ENCODE data around the gene GRAMD1C. TPM values are rescaled to one million over a fixed set of nuclear protein-coding genes. Genes with fewer than 3 reads are reported as not detected.

Gene GRAMD1C
- total RNA-seq, 1 donor from 2014 or later, result 0.37 TPM

DNA sequence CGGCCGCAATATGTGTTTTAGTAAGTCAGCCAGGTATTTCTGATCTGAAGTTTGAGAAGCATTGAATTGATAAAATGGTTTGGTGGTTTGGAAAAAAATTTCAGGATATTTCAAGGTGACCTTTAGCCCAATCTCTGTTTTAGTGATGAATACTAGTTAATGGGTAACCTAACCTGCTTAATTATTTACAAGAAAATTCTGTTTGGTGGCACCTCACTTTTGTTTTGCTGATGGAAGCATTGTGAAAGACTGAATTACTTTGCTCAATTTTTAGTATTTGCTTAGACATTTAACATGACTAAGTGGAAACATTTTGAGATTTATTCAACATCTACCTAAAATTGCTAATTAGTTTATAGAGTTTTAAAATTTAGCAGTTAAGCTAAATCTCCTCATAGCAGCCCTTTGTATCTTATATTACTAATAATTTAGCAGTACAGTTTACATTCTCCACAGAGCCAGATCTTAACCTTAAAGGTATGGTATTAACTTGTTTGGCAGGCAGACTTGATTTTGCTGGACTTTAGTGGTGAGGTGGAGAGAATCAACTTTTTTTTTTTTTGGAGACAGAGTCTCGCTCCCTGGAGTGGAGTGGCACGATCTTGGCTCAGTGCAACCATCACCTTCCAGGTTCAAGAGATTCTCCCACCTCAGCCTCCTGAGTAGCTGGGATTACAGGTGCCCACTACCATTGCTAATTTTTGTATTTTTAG is 35.4 kb downstream of the GRAMD1C start:
- peaks cover 6% of the 10 kb centered on the region for H3K27me3 Mint-ChIP-seq (ENCODE audit: low read depth)
- no peak for DNase-seq (ENCODE audit: low spot score)
- intact Hi-C loops (cut with micrococcal nuclease), result no loop called here
- H3K4me1 Mint-ChIP-seq (ENCODE audit: low read depth), result no peaks in the 10 kb centered on the region
- no peak overlapping the region for H3K4me3 Mint-ChIP-seq (ENCODE audit: low read depth)
- no peaks in the 10 kb centered on the region for H3K36me3 Mint-ChIP-seq (ENCODE audit: low read depth)
- H3K27ac Mint-ChIP-seq, result no peak overlapping the region
- no peaks in the 10 kb centered on the region for H3K9me3 Mint-ChIP-seq

DNA sequence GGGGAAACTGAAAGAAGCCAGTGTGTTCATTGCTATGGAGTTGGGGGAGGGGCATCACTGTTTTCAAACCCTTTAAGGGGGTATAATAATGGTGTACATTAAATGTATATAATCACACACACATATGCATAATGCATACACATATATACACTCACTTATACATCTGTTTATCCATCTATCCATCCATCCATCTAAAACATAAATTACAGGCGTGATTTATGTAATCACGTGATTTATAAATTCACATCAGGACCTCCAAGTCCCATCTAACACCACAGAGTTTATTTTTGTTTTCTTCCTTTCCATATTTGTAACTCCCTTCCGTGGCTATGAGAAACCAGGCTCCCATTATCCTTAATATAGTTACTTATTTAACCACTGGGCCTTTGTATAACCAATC is 39.8 kb downstream of the GRAMD1C start:
- Mint-ChIP-seq H3K9me3 (no peaks in the 10 kb centered on the region), H3K27me3 (ENCODE audit: low read depth) (peaks cover 6% of the 10 kb centered on the region), H3K27ac (no peak overlapping the region), H3K36me3 (ENCODE audit: low read depth) (no peaks in the 10 kb centered on the region), H3K4me1 (ENCODE audit: low read depth) (no peaks in the 10 kb centered on the region), H3K4me3 (ENCODE audit: low read depth) (no peak overlapping the region)
- intact Hi-C loops (cut with micrococcal nuclease), result no loop called here
- no peak for DNase-seq (ENCODE audit: low spot score)

DNA sequence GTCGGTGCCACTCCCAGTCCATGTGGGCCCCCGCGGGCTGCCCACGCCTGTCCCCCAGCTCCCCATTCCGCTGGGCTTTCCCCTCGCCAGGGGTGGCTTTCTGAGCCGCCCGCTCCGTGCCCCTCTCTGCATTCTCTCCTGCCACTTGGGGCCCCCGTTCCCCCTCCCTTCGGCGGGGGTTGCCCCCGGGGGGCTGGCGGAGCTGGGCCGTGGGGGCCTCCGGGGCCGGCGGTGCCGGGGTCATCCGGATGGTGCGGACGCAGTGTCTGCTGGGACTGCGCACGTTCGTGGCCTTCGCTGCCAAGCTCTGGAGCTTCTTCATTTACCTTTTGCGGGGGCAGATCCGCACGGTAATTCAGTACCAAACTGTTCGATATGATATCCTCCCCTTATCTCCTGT is 46.5 kb downstream of the GRAMD1C start:
- no peaks in the 10 kb centered on the region for H3K9me3 Mint-ChIP-seq
- H3K27ac Mint-ChIP-seq, result no peak overlapping the region
- H3K4me3 Mint-ChIP-seq (ENCODE audit: low read depth), result no peak overlapping the region
- H3K27me3 Mint-ChIP-seq (ENCODE audit: low read depth), result no peaks in the 10 kb centered on the region
- H3K36me3 Mint-ChIP-seq (ENCODE audit: low read depth), result no peaks in the 10 kb centered on the region
- no peak for DNase-seq (ENCODE audit: low spot score)
- intact Hi-C loops (cut with micrococcal nuclease), result no loop called here
- H3K4me1 Mint-ChIP-seq (ENCODE audit: low read depth), result no peaks in the 10 kb centered on the region

DNA sequence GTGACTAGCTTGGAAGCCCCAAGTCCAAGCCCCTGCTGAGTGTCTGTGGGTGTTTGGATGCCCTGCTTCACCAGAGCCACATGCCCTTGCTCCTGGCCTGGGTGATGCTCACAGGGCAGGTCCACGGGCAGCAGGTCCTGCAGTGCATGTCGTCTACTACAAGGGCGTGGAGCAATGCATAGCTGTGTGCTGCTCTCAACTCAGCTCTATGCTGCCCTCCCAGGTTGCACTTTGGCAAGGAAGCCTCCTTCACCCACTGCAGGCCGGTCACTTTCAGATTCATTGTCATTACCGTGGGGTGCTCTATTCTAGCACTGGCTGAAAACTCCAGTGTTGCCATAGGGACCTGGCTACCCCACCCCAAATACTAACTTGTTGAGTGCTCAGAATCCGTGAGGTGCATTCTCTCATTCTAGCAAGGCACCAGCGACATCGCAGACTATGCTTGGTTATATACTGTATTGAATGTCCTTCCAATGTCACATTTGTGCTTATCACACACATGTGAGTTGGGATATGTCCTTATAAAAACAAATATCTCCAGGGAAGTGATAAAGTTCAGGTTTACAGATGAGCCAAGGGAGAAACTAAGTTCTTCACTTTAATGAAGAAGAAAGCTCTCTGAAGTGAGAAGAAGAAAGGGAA is 51.8 kb downstream of the GRAMD1C start:
- no peak for DNase-seq (ENCODE audit: low spot score)
- Mint-ChIP-seq H3K27me3 (ENCODE audit: low read depth) (no peaks in the 10 kb centered on the region), H3K4me3 (ENCODE audit: low read depth) (no peak overlapping the region), H3K36me3 (ENCODE audit: low read depth) (no peaks in the 10 kb centered on the region), H3K9me3 (no peaks in the 10 kb centered on the region), H3K27ac (no peak overlapping the region), H3K4me1 (ENCODE audit: low read depth) (no peaks in the 10 kb centered on the region)
- intact Hi-C loops (cut with micrococcal nuclease), result no loop called here

DNA sequence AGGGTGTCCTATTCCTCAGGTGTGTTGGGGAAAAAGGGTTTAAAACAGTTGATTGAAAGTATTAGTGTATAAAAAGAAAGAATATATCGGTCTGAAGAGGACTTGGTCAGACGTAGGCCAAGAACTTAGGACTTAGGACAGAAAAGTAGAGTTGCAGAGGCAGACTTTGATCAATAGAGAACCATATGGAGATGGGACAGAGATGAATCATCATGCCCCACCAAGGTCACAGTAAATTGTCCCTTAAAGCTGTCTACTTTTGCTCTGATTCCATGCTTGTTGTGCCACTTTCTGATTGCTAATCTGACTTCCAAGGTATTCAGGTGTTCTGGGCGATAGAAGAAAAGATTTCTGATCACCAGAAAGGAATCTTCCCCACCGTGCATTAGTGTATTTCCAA is 56.3 kb downstream of the GRAMD1C start:
- no peak overlapping the region for H3K4me3 Mint-ChIP-seq (ENCODE audit: low read depth)
- peaks cover 4% of the 10 kb centered on the region for H3K27me3 Mint-ChIP-seq (ENCODE audit: low read depth)
- H3K9me3 Mint-ChIP-seq, result no peaks in the 10 kb centered on the region
- intact Hi-C loops (cut with micrococcal nuclease), result no loop called here
- peaks cover 2% of the 10 kb centered on the region for H3K4me1 Mint-ChIP-seq (ENCODE audit: low read depth)
- DNase-seq (ENCODE audit: low spot score), result no peak
- H3K27ac Mint-ChIP-seq, result no peak overlapping the region
- H3K36me3 Mint-ChIP-seq (ENCODE audit: low read depth), result no peaks in the 10 kb centered on the region

DNA sequence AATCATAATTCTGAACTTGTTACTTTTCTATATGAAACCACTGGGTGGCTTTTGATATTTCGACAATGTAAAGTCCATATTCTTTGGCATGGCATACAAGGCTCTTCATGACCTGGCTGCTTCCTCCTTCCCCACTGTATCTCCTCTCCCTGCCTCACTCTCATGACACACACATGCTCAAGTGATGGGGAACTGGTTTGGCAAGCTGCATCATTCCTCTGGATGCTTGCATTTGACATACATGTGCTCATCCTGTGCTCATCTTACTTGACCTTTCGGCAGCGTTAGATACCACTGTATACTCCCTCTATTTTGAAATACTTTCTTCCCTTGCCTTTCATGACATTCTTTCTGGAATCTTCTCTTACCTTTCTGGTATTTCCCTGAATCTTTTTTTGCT is 57.4 kb downstream of the GRAMD1C start:
- Mint-ChIP-seq H3K36me3 (ENCODE audit: low read depth) (no peaks in the 10 kb centered on the region), H3K27ac (no peak overlapping the region), H3K4me1 (ENCODE audit: low read depth) (peaks cover 2% of the 10 kb centered on the region), H3K9me3 (no peaks in the 10 kb centered on the region), H3K27me3 (ENCODE audit: low read depth) (peaks cover 4% of the 10 kb centered on the region), H3K4me3 (ENCODE audit: low read depth) (no peak overlapping the region)
- no peak for DNase-seq (ENCODE audit: low spot score)
- intact Hi-C loops (cut with micrococcal nuclease), result no loop called here

DNA sequence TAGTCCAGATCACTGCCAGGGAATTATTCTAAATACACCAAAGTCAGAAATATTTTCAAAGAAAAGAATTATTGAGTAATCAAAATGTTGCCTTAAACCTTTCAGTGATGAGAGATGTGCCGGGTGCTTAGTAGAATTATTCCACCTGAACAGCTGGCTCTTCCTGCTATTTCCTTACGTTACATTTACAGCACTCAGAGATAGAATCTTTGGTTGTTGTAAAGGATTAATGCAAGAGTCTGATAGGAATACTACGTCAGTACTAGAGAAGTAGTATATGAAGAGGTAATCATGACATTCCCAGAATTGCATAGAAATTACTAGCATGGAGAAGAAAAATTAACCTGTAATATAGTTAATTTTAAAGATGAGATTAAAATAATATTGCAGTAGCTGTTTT is 58.3 kb downstream of the GRAMD1C start:
- H3K36me3 Mint-ChIP-seq (ENCODE audit: low read depth), result no peaks in the 10 kb centered on the region

DNA sequence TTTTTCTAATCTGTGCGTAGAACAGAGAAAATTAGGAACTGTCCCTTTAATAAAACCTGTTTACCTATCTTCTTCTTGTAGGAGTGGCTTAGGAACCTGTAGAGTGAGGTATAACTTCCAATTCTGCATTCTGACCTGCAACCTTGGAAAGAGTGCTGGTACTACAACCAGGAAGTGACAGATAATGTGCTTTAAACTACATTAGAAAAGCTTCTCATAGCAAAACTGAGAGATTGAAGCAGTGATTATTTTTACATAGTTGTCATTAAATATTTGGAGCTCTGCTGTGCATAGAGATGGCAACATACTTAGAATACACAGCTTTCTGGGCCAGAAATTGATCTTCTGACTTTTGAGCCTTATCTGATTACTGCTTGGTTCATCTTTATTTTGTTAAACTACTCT is 58.8 kb downstream of the GRAMD1C start:
- peaks cover 2% of the 10 kb centered on the region for H3K4me1 Mint-ChIP-seq (ENCODE audit: low read depth)
- peaks cover 8% of the 10 kb centered on the region for H3K27me3 Mint-ChIP-seq (ENCODE audit: low read depth)
- intact Hi-C loops (cut with micrococcal nuclease), result no loop called here
- no peak for DNase-seq (ENCODE audit: low spot score)
- H3K4me3 Mint-ChIP-seq (ENCODE audit: low read depth), result no peak overlapping the region
- no peaks in the 10 kb centered on the region for H3K36me3 Mint-ChIP-seq (ENCODE audit: low read depth)
- no peaks in the 10 kb centered on the region for H3K9me3 Mint-ChIP-seq
- H3K27ac Mint-ChIP-seq, result no peak overlapping the region

More for the DNA sequence above, 58.3 kb downstream of the GRAMD1C start:
- no peak for DNase-seq (ENCODE audit: low spot score)
- intact Hi-C loops (cut with micrococcal nuclease), result no loop called here
- no peak overlapping the region for H3K27ac Mint-ChIP-seq
- H3K27me3 Mint-ChIP-seq (ENCODE audit: low read depth), result peaks cover 8% of the 10 kb centered on the region
- H3K4me1 Mint-ChIP-seq (ENCODE audit: low read depth), result peaks cover 2% of the 10 kb centered on the region
- no peaks in the 10 kb centered on the region for H3K9me3 Mint-ChIP-seq
- no peak overlapping the region for H3K4me3 Mint-ChIP-seq (ENCODE audit: low read depth)

DNA sequence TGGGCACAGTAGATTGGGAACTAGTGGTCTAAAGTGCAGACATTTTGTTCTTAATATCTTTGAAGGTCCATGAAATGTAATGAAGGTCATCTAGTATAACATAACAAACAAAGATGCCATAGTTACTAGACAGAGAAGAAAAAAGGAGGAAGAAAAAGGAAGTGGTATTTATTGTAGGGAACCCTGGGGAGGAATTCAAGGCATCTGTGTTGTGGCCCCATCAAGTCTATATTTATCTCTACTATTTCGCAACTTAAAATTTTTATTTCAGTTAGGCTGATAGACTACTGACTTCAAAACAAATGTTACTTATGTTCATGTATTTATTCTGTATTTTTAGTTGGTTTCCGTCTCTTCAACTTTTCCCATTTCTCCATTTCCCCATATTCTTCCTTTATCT is 60.3 kb downstream of the GRAMD1C start:
- no peaks in the 10 kb centered on the region for H3K36me3 Mint-ChIP-seq (ENCODE audit: low read depth)
- peaks cover 13% of the 10 kb centered on the region for H3K27me3 Mint-ChIP-seq (ENCODE audit: low read depth)
- H3K4me3 Mint-ChIP-seq (ENCODE audit: low read depth), result no peak overlapping the region
- intact Hi-C loops (cut with micrococcal nuclease), result no loop called here
- DNase-seq (ENCODE audit: low spot score), result no peak
- H3K9me3 Mint-ChIP-seq, result no peaks in the 10 kb centered on the region
- H3K4me1 Mint-ChIP-seq (ENCODE audit: low read depth), result peaks cover 2% of the 10 kb centered on the region
- no peak overlapping the region for H3K27ac Mint-ChIP-seq

DNA sequence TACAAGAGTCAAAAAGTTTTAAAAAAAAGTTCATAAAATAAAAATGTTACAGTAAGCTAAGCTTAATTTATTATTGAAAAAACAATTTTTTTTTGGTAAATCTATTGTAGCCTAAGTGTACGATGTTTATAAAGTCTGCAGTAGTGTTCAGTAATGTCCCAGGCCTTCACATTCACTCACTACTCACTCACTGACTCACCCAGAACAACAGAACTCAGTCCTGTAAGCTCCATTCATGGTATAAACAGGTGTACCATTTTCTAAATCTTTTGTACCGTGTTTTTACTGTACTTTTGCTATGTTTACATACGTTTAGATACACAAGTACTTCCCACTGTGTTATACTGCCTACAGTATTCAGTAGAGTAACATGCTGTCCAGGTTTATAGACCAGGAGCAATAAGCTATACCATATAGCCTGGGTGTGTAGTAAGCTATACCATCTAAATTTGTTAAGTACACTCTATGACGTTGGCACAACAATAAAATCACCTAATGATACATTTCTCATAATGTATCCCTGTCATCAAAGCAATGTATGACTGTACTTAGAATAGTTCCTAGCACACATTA is 68.1 kb downstream of the GRAMD1C start:
- no peaks in the 10 kb centered on the region for H3K4me1 Mint-ChIP-seq (ENCODE audit: low read depth)
- H3K36me3 Mint-ChIP-seq (ENCODE audit: low read depth), result no peaks in the 10 kb centered on the region
- no peaks in the 10 kb centered on the region for H3K9me3 Mint-ChIP-seq
- no peak overlapping the region for H3K27ac Mint-ChIP-seq
- no peak for DNase-seq (ENCODE audit: low spot score)
- H3K4me3 Mint-ChIP-seq (ENCODE audit: low read depth), result no peak overlapping the region
- intact Hi-C loops (cut with micrococcal nuclease), result no loop called here
- peaks cover 15% of the 10 kb centered on the region for H3K27me3 Mint-ChIP-seq (ENCODE audit: low read depth)

DNA sequence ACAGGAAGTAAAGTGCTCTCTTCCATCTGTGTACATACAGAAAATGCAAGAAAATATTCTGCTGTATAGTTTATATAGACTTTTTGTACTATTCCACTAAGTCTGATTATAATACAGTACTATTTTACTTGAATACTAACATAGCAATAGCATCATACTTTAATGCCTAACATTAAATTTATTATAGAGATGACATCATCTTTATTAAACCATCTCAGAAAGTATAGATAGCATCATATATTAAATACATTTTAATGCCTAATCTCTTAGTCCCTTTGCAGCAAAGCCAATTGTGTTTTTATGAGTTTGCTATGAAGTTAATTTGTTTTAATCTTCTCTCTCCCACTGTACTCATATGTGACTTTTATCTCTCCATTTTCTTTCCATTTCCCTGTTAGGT is 69.5 kb downstream of the GRAMD1C start:
- H3K36me3 Mint-ChIP-seq (ENCODE audit: low read depth), result no peaks in the 10 kb centered on the region
- DNase-seq (ENCODE audit: low spot score), result no peak
- no peaks in the 10 kb centered on the region for H3K9me3 Mint-ChIP-seq
- peaks cover 2% of the 10 kb centered on the region for H3K4me1 Mint-ChIP-seq (ENCODE audit: low read depth)
- no peak overlapping the region for H3K4me3 Mint-ChIP-seq (ENCODE audit: low read depth)
- H3K27me3 Mint-ChIP-seq (ENCODE audit: low read depth), result peaks cover 10% of the 10 kb centered on the region
- H3K27ac Mint-ChIP-seq, result no peak overlapping the region
- intact Hi-C loops (cut with micrococcal nuclease), result no loop called here

DNA sequence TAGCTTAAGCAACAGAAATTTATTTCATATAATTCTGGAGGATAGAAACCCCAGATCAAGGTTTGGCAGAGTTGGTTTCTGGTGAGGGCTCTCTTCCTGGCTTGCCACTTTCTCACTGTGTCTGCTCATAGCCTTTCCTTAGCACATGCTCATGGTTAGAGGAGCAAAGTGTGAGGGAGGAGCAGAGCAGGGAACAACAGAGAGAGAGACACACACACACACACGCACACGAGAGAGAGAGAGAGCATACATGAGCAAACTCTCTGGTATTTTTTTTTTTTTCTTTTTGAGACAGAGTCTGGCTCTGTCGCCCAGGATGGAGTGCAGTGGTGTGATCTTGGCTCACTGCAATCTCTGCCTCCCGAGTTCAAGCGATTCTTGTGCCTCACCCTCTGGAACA is 72.4 kb downstream of the GRAMD1C start:
- Mint-ChIP-seq H3K27ac (no peak overlapping the region), H3K4me3 (ENCODE audit: low read depth) (no peak overlapping the region), H3K36me3 (ENCODE audit: low read depth) (no peaks in the 10 kb centered on the region), H3K9me3 (no peaks in the 10 kb centered on the region), H3K27me3 (ENCODE audit: low read depth) (peaks cover 10% of the 10 kb centered on the region), H3K4me1 (ENCODE audit: low read depth) (peaks cover 5% of the 10 kb centered on the region)
- intact Hi-C loops (cut with micrococcal nuclease), result no loop called here
- no peak for DNase-seq (ENCODE audit: low spot score)

DNA sequence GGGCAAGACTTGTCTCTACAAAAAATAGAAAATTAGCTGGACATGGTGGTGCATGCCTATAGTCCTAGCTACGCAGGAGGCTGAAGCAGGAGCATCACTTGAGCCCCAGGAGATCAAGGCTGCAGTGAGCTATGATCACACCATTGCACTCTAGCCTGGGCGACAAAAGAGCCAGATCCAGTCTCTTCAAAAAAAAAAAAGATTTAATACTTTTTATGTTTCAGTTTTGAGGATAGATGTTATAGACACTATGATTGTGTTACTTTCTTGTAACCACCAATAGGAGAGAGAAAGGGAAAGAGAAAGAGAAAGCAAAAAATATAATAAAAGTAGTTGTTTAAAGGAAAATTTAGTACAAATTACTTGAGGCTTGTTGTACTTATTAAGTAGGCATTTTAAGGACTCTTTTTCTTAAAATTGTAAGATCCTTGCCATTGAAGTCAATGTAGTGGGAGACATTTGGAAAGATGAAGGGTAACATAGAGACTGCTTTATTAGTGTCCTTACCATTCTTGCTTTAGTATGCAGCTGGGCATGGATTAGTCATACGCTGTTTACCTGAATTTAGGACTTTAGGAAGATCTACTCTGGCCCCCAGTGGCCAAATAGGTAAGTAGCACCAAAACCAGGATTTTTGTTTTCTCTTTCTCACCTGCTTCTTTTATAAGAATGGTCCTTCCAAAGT is 74.1 kb downstream of the GRAMD1C start:
- Mint-ChIP-seq H3K36me3 (ENCODE audit: low read depth) (no peaks in the 10 kb centered on the region), H3K27me3 (ENCODE audit: low read depth) (peaks cover 10% of the 10 kb centered on the region), H3K4me1 (ENCODE audit: low read depth) (peaks cover 5% of the 10 kb centered on the region), H3K4me3 (ENCODE audit: low read depth) (peak overlapping the region; percentile 52), H3K9me3 (no peaks in the 10 kb centered on the region), H3K27ac (no peak overlapping the region)
- intact Hi-C loops (cut with micrococcal nuclease), result loop anchor here (1.0 kb wide), 2 partner anchors 74 to 176 kb away; partner anchors contain the start of gene GRAMD1C
- DNase-seq (ENCODE audit: low spot score), result peak; percentile 13
